Measurements from ENCODE around the gene WNK2. TPM values are rescaled to one million over a fixed set of nuclear protein-coding genes. Genes with fewer than 3 reads are reported as not detected.
A peak's percentile ranks its signal among the peaks of the same experiment; 100 is the strongest.

The WNK2 gene
- total RNA-seq, 2 experiments from 2014 or later, result 0.25 TPM; not detected in 1

- H3K4me1 Mint-ChIP-seq, result no peaks in the 10 kb centered on the region
Observed at GRCh38 chr9:93217706-93218105, 33.8 kb downstream of the WNK2 start.

DNA sequence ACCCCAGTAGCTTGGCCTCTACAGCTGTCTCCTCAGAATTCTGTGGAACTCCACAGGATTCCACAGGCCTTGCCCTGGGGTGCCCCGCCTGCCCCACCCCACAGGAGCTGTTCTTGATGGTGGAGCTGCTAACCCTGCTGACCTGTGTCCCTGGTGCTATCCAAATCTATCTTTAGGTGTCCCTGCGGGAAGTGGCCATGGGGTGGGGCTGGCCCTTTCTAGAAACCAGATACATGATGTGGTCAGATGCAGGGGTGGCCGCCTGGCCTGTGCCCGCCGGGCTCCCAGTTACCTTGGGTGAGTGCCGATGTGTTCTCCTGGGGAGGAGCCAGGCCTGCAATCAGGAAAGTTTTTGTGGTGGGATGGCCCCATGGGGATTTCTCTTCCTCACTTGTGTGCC is 34.2 kb downstream of the WNK2 start:
- POLR2A ChIA-PET, result no interaction called here
- no peak for DNase-seq
- H3K4me3 Mint-ChIP-seq, result no peak overlapping the region

More at GRCh38 chr9:93217706-93218105, 33.8 kb downstream of the WNK2 start:
- POLR2A ChIA-PET, result no interaction called here
- Mint-ChIP-seq H3K27ac (peak overlapping the region; percentile 8), H3K4me3 (no peak overlapping the region), H3K36me3 (no peaks in the 10 kb centered on the region), H3K27me3 (peaks cover 13% of the 10 kb centered on the region), H3K9me3 (peaks cover 1% of the 10 kb centered on the region)
- no peak for DNase-seq
- ATAC-seq (ENCODE audit: low read depth), result no peak

GRCh38 chr9:93218671-93219420 is 34.9 kb downstream of the WNK2 start:
- Mint-ChIP-seq H3K27me3 (peaks cover 10% of the 10 kb centered on the region), H3K4me1 (no peaks in the 10 kb centered on the region), H3K9me3 (peaks cover 1% of the 10 kb centered on the region), H3K27ac (no peak overlapping the region), H3K4me3 (no peak overlapping the region), H3K36me3 (no peaks in the 10 kb centered on the region)
- DNase-seq (no peak), ATAC-seq (ENCODE audit: low read depth) (no peak)
- POLR2A ChIA-PET, result no interaction called here

More for the DNA sequence above, 34.2 kb downstream of the WNK2 start:
- Mint-ChIP-seq H3K9me3 (peaks cover 1% of the 10 kb centered on the region), H3K27ac (no peak overlapping the region), H3K27me3 (peaks cover 12% of the 10 kb centered on the region), H3K36me3 (no peaks in the 10 kb centered on the region), H3K4me1 (no peaks in the 10 kb centered on the region)
- no peak for ATAC-seq (ENCODE audit: low read depth)

- Mint-ChIP-seq H3K4me1 (no peaks in the 10 kb centered on the region), H3K27me3 (peaks cover 8% of the 10 kb centered on the region), H3K4me3 (no peak overlapping the region), H3K36me3 (no peaks in the 10 kb centered on the region), H3K9me3 (peaks cover 1% of the 10 kb centered on the region), H3K27ac (no peak overlapping the region)
- POLR2A ChIA-PET, result no interaction called here
- ATAC-seq (ENCODE audit: low read depth), result no peak
- DNase-seq, result no peak
Observed at GRCh38 chr9:93219692-93220091, 35.8 kb downstream of the WNK2 start.

- POLR2A ChIA-PET, result no interaction called here
- peaks cover 6% of the 10 kb centered on the region for H3K27me3 Mint-ChIP-seq
- no peaks in the 10 kb centered on the region for H3K4me1 Mint-ChIP-seq
Observed at GRCh38 chr9:93220627-93221026, 36.7 kb downstream of the WNK2 start.

DNA sequence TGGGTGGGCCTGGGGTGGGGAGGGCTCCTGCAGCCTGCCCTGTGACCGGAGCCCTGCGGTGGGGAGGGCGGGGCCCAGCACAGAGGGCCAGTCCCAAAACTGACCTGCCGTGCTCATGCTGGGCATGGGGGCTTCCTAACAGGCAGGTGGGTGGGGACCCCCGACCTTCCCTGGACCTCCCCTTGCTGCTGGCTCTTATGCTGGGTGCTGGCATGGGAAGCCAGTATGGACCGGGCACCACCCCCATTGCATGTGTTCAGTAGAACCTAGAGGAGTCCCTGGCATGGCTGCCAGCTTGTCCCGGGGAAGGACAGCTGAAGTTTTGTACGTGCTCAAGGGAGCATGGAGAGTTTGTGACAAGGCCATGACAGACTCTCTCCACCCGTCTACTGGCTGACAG is 37.1 kb downstream of the WNK2 start:
- DNase-seq, result no peak
- Mint-ChIP-seq H3K27ac (no peak overlapping the region), H3K27me3 (peaks cover 6% of the 10 kb centered on the region), H3K4me1 (no peaks in the 10 kb centered on the region), H3K36me3 (no peaks in the 10 kb centered on the region), H3K4me3 (no peak overlapping the region), H3K9me3 (no peaks in the 10 kb centered on the region)
- no peak for ATAC-seq (ENCODE audit: low read depth)
- POLR2A ChIA-PET, result no interaction called here

More at GRCh38 chr9:93220627-93221026, 36.7 kb downstream of the WNK2 start:
- Mint-ChIP-seq H3K27ac (no peak overlapping the region), H3K36me3 (no peaks in the 10 kb centered on the region), H3K9me3 (peaks cover 1% of the 10 kb centered on the region), H3K4me3 (no peak overlapping the region)
- ATAC-seq (ENCODE audit: low read depth), result no peak
- no peak for DNase-seq

DNA sequence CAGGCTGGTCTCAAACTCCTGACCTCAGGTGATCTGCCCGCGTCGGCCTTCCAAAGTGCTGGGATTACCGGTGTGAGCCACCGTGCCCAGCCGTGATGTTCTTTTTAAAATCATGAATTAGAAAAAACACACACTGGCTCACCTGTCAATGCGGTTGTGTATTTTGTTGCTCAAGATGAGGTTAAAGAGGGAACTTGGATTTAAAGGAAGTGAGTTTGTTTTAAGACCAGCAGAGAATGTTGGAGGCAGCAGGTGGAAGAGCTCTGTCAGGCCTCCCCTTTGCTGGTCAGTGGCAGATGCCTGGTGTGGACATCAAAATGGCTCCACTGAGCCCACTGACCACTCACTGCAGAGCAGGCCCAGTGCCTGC is 38.9 kb downstream of the WNK2 start:
- Mint-ChIP-seq H3K4me3 (no peak overlapping the region), H3K4me1 (no peaks in the 10 kb centered on the region), H3K9me3 (no peaks in the 10 kb centered on the region), H3K36me3 (no peaks in the 10 kb centered on the region), H3K27ac (no peak overlapping the region), H3K27me3 (peaks cover 15% of the 10 kb centered on the region)
- ATAC-seq (ENCODE audit: low read depth) (no peak), DNase-seq (no peak)
- POLR2A ChIA-PET, result no interaction called here

DNA sequence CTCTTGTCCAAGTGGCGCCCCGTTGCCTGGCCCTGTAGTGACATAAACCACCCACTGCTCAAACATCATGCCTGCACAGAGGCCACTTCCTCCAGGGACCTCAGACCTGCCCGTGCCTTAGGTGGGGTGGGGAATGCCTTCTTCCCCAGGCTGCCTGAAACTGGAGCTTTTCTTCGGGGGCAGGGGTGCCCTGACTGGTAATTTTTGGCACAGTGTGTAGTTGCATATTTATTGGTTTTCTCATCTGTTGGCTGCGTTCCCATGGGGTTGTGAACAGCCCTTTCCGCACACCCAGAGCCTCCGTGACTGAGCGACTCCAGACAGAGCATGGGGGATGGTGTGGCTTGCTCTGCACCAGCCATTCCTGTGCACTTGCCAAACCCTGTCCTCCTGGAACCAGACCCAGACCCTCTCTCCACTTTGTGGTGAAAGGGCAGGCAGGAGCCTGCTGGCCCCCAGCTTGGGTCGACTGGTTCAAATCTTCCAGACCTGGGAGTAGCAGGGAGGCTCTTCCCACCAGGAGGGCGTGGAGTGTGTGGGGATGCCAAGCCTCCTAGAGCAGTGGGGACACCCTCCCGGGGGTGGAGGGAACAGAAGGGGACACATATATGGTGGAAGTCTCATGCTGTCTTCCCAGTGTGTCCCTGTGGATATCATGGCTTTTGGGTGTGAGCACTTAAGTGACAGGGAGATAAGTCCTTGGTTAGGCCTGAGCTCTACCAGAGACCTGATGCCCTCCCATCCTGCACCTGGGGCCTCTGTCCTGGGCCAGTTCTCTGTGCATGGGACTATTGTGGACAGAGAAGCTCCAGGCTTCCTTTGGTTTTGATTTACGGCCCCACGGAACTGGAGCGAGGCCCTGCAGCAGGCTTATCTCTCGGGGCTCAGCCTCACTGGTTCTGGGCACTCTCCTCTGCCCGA is 39.6 kb downstream of the WNK2 start:
- no peak overlapping the region for H3K4me3 Mint-ChIP-seq
- H3K27me3 Mint-ChIP-seq, result peaks cover 17% of the 10 kb centered on the region
- POLR2A ChIA-PET, result no interaction called here
- no peaks in the 10 kb centered on the region for H3K4me1 Mint-ChIP-seq
- H3K36me3 Mint-ChIP-seq, result no peaks in the 10 kb centered on the region
- DNase-seq, result no peak
- no peak overlapping the region for H3K27ac Mint-ChIP-seq
- no peaks in the 10 kb centered on the region for H3K9me3 Mint-ChIP-seq
- ATAC-seq (ENCODE audit: low read depth), result no peak

- POLR2A ChIA-PET, result no interaction called here
Observed at GRCh38 chr9:93224591-93224990, 40.7 kb downstream of the WNK2 start.

GRCh38 chr9:93225417-93225816 is 41.5 kb downstream of the WNK2 start:
- DNase-seq, result no peak
- POLR2A ChIA-PET, result no interaction called here
- no peaks in the 10 kb centered on the region for H3K9me3 Mint-ChIP-seq
- H3K4me1 Mint-ChIP-seq, result peaks cover 3% of the 10 kb centered on the region
- H3K27ac Mint-ChIP-seq, result no peak overlapping the region
- peaks cover 22% of the 10 kb centered on the region for H3K27me3 Mint-ChIP-seq
- ATAC-seq (ENCODE audit: low read depth), result no peak
- no peak overlapping the region for H3K4me3 Mint-ChIP-seq
- H3K36me3 Mint-ChIP-seq, result no peaks in the 10 kb centered on the region

More at GRCh38 chr9:93224591-93224990, 40.7 kb downstream of the WNK2 start:
- Mint-ChIP-seq H3K27me3 (peaks cover 20% of the 10 kb centered on the region), H3K9me3 (no peaks in the 10 kb centered on the region), H3K36me3 (no peaks in the 10 kb centered on the region), H3K4me3 (no peak overlapping the region), H3K27ac (no peak overlapping the region), H3K4me1 (no peaks in the 10 kb centered on the region)
- DNase-seq, result no peak
- ATAC-seq (ENCODE audit: low read depth), result no peak

DNA sequence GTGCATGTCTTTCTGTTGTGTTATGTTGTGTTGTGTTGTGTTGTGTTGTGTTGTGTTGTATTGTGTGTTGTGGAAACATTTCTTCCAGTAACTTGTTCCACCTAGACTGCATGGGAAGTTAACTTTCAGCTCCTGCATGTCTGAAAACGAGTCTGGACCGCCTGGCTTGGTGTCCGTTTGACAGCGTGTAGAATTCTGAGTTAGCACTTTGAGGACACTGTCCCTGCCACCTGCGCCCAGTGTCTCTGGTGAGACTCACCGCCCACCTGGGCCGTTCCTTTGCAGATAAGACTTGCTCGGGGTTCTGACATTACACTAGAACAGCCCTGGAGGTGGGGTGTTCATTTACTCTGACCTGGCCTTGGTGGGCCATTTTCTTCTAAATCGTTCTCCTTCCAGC is 42.0 kb downstream of the WNK2 start:
- no peak overlapping the region for H3K27ac Mint-ChIP-seq
- no peaks in the 10 kb centered on the region for H3K9me3 Mint-ChIP-seq
- POLR2A ChIA-PET, result no interaction called here
- H3K4me3 Mint-ChIP-seq, result no peak overlapping the region
- DNase-seq (no peak), ATAC-seq (ENCODE audit: low read depth) (no peak)
- H3K36me3 Mint-ChIP-seq, result no peaks in the 10 kb centered on the region
- H3K27me3 Mint-ChIP-seq, result peaks cover 22% of the 10 kb centered on the region
- peaks cover 3% of the 10 kb centered on the region for H3K4me1 Mint-ChIP-seq

- Mint-ChIP-seq H3K27ac (no peak overlapping the region), H3K27me3 (peaks cover 28% of the 10 kb centered on the region), H3K4me3 (no peak overlapping the region), H3K36me3 (no peaks in the 10 kb centered on the region), H3K4me1 (peaks cover 6% of the 10 kb centered on the region), H3K9me3 (no peaks in the 10 kb centered on the region)
- POLR2A ChIA-PET, result interaction anchor here (0.7 kb wide), 1 partner anchor 41 kb away, joined by 3 read pairs; no protein-coding TSS in a partner anchor
- ATAC-seq (ENCODE audit: low read depth), result no peak
- DNase-seq, result no peak
Observed at GRCh38 chr9:93226819-93227218, 42.9 kb downstream of the WNK2 start.

DNA sequence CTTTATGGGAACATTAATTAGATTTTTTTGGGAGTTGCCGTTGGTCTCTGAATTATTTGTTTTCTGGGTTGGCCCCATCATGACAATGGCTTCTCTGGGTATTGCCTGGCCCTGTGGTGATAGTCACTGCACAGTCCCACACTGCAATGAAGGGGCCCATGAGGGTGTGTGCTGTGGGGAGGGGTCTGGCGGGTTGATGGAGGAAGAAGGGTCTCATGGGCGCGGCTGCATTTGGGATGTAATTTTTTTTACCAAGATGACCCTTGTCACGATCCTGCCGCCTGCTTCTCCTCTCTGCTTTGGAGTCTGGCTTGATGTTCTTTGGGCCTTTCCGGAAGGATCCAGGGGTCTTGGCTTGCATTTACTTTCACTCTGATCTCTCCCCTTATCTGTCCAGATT is 44.1 kb downstream of the WNK2 start:
- peaks cover 30% of the 10 kb centered on the region for H3K27me3 Mint-ChIP-seq
- H3K27ac Mint-ChIP-seq, result no peak overlapping the region
- no peaks in the 10 kb centered on the region for H3K36me3 Mint-ChIP-seq
- no peaks in the 10 kb centered on the region for H3K9me3 Mint-ChIP-seq
- no peak overlapping the region for H3K4me3 Mint-ChIP-seq
- ATAC-seq (ENCODE audit: low read depth), result no peak
- POLR2A ChIA-PET, result no interaction called here
- H3K4me1 Mint-ChIP-seq, result peaks cover 6% of the 10 kb centered on the region
- DNase-seq, result no peak

DNA sequence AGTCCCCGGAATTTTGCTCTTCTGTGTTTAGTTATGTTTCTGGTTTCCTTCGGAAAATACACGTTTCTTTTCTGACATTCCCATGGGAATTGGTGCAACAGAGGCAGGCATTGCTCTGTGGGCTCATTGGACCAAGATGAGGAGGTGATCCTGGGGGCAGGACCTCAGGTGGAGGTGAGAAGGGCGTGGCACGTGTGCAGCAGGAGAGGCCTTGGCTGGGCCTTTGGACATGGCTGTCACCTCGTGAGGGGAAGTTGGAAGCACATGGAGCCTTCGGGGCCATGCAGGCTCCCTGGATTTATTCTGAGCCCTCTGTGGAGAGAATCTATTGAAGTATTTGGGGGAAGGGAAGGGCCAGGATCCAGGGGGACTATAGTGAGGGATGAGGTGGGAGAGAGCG is 44.5 kb downstream of the WNK2 start:
- no peak overlapping the region for H3K4me3 Mint-ChIP-seq
- DNase-seq (no peak), ATAC-seq (ENCODE audit: low read depth) (no peak)
- H3K27ac Mint-ChIP-seq, result no peak overlapping the region
- no peaks in the 10 kb centered on the region for H3K36me3 Mint-ChIP-seq
- POLR2A ChIA-PET, result no interaction called here
- H3K27me3 Mint-ChIP-seq, result peaks cover 34% of the 10 kb centered on the region
- no peaks in the 10 kb centered on the region for H3K9me3 Mint-ChIP-seq
- peaks cover 6% of the 10 kb centered on the region for H3K4me1 Mint-ChIP-seq

Data from activated naive CD8-positive, alpha-beta T cell treated with anti-CD3 and anti-CD28 coated beads, Interleukin-2, amount 10 ng/mL, durations not matched to agents 7 days and 5 days (primary cell).